ENCODE measurements around the gene C3orf22. TPM values are rescaled to one million over a fixed set of nuclear protein-coding genes. Genes with fewer than 3 reads are reported as not detected.

The C3orf22 gene
- polyA plus RNA-seq, 3 donors: not detected

DNA sequence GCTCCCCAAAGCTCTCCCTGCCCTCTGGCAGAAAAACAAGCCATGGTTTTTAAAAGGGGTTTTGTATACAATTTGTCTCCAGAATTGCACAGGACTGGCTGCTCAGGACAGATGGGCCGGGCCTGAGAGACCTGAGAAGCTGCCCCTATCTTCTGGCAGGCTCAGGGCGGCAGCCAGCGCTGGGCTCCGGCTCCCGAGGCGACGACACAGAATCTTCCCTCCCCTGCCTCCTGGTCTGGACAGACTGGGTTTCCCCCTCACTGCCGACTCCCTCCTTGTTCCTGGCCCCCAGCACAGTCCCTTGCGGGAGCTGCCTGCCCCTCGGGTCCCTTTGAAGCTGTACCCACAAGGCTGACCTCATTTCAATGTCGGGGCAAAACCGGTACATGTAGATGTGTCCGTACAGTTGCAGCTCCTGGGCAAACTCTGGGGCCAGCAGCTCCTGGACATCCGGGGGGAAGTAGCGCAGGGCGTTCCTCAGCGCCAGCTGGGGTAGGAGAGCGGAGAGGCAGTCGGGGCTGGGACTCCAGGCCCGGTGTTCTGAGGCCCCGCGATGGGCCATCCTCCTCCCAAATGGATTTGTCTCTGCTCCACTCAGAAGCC lies 48.3 kb downstream of the C3orf22 start:
- Mint-ChIP-seq H3K9me3 (no peaks in the 10 kb centered on the region), H3K4me3 (no peak overlapping the region), H3K4me1 (no peaks in the 10 kb centered on the region), H3K27me3 (ENCODE audit: low read depth in 3 of 3) (peaks cover 1 to 2% (median 2%) of the 10 kb centered on the region in 3 donors), H3K27ac (no peak overlapping the region), H3K36me3 (no peaks in the 10 kb centered on the region)
- Histone ChIP-seq H3K4me3 (replicated peaks in 1 of 3; ENCODE audit: low read depth in 2 of 3, low read length in 3 of 3) (no peak overlapping the region), H3K4me2 (replicated peaks; ENCODE audit: extremely low read depth, low read length, poor library complexity, severe bottlenecking) (no peak overlapping the region), H3K36me3 (replicated peaks in 1 of 2; ENCODE audit: control insufficient read depth in 1 of 2, insufficient read depth in 2 of 2, low read length in 2 of 2) (no peaks in the 10 kb centered on the region), H3K4me1 (ENCODE audit: control insufficient read depth in 1 of 2, insufficient read depth in 2 of 2, low read length in 2 of 2) (no peaks in the 10 kb centered on the region), H3K9ac (ENCODE audit: insufficient read depth, low read length, poor library complexity, severe bottlenecking) (no peak overlapping the region), H4K20me1 (ENCODE audit: insufficient read depth, low read length) (no peaks in the 10 kb centered on the region), H3K27ac (ENCODE audit: low read depth in 1 of 2, low read length in 2 of 2) (no peak overlapping the region), H3K27me3 (ENCODE audit: control insufficient read depth in 2 of 2, insufficient read depth in 2 of 2, low read length in 2 of 2) (no peaks in the 10 kb centered on the region), H3K79me2 (ENCODE audit: insufficient read depth, low read length) (no peaks in the 10 kb centered on the region), H3K9me3 (replicated peaks in 1 of 2; ENCODE audit: control insufficient read depth in 1 of 2, insufficient read depth in 1 of 2, low read length in 2 of 2) (no peaks in the 10 kb centered on the region), H2AFZ (ENCODE audit: insufficient read depth, low read depth, low read length, poor library complexity, severe bottlenecking) (no peak overlapping the region)
- 91% methylated on average over 22 of the region's 22 CpGs for WGBS (ENCODE audit: insufficient coverage)
- no peak for TF ChIP-seq CTCF (IDR thresholded peaks at IDR 0.05)
- intact Hi-C loops (cut with micrococcal nuclease): no loop called here
- no peak for DNase-seq

DNA sequence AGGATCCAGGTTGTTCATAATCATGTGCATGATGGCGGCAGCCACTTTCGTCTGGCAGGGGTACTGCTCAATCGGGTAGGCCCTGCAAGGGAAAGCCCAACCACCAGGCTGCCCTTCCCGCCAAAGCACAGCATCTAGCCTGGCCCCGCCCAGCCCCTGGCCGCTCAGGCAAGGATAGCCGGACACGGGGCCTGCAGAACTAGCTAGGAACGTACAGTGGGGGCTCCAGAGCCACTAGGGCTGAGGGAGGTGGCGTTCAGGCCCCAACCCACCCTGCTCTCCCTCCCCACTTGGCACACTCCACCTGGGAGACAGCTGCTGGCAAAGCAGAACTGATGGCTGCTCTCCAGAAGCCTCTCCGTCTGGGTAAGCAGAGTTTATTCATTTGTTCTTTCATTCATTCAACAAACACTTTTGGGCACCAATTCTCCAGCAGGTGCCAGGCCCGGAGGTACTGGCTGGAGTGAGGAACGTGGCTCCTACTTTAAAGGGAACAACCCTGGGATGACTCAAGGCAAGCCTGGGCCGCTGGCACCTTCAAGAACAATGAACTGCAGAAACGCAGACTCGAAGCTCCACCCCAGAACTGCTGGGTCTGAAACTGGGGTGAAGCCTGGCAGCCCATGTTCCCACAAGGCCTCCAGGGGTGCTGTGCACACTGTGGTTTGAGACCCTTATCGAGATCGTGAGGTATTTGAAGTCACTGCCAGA lies 49.0 kb downstream of the C3orf22 start:
- TF ChIP-seq CTCF (IDR thresholded peaks at IDR 0.05): no peak
- H3K36me3 ChIP-seq (replicated peaks in 1 of 2; ENCODE audit: control insufficient read depth in 1 of 2, insufficient read depth in 2 of 2, low read length in 2 of 2): no peaks in the 10 kb centered on the region
- no peaks in the 10 kb centered on the region for H3K27me3 ChIP-seq (ENCODE audit: control insufficient read depth in 2 of 2, insufficient read depth in 2 of 2, low read length in 2 of 2)
- no peak overlapping the region for H3K27ac ChIP-seq (ENCODE audit: low read depth in 1 of 2, low read length in 2 of 2)
- no peaks in the 10 kb centered on the region for H3K36me3 Mint-ChIP-seq
- 92% methylated on average over 16 of the region's 18 CpGs for WGBS (ENCODE audit: insufficient coverage)
- peaks cover 3 to 5% (median 5%) of the 10 kb centered on the region in 3 donors for H3K27me3 Mint-ChIP-seq (ENCODE audit: low read depth in 3 of 3)
- no peaks in the 10 kb centered on the region for H3K9me3 Mint-ChIP-seq
- no peaks in the 10 kb centered on the region for H3K9me3 ChIP-seq (replicated peaks in 1 of 2; ENCODE audit: control insufficient read depth in 1 of 2, insufficient read depth in 1 of 2, low read length in 2 of 2)
- H3K27ac Mint-ChIP-seq: no peak overlapping the region
- H3K4me3 Mint-ChIP-seq: no peak overlapping the region
- H3K79me2 ChIP-seq (ENCODE audit: insufficient read depth, low read length): no peaks in the 10 kb centered on the region
- DNase-seq: no peak
- H3K4me1 Mint-ChIP-seq: no peaks in the 10 kb centered on the region
- H3K4me2 ChIP-seq (replicated peaks; ENCODE audit: extremely low read depth, low read length, poor library complexity, severe bottlenecking): no peak overlapping the region
- H3K4me3 ChIP-seq (replicated peaks in 1 of 3; ENCODE audit: low read depth in 2 of 3, low read length in 3 of 3): no peak overlapping the region
- no peak overlapping the region for H2AFZ ChIP-seq (ENCODE audit: insufficient read depth, low read depth, low read length, poor library complexity, severe bottlenecking)
- H3K9ac ChIP-seq (ENCODE audit: insufficient read depth, low read length, poor library complexity, severe bottlenecking): no peak overlapping the region
- intact Hi-C loops (cut with micrococcal nuclease): no loop called here
- H4K20me1 ChIP-seq (ENCODE audit: insufficient read depth, low read length): no peaks in the 10 kb centered on the region
- H3K4me1 ChIP-seq (ENCODE audit: control insufficient read depth in 1 of 2, insufficient read depth in 2 of 2, low read length in 2 of 2): no peaks in the 10 kb centered on the region
